Measurements from ENCODE around the gene AAK1. TPM values are rescaled to one million over a fixed set of nuclear protein-coding genes. Genes with fewer than 3 reads are reported as not detected.
"Not testable (repeated sequence)": the region's sequence is repeated elsewhere in the genome, so short reads cannot be mapped to it uniquely, and the experiment has no call there.

AAK1 gene
- total RNA-seq, 2 experiments from 2014 or later = 77.4 to 79.5 TPM

DNA sequence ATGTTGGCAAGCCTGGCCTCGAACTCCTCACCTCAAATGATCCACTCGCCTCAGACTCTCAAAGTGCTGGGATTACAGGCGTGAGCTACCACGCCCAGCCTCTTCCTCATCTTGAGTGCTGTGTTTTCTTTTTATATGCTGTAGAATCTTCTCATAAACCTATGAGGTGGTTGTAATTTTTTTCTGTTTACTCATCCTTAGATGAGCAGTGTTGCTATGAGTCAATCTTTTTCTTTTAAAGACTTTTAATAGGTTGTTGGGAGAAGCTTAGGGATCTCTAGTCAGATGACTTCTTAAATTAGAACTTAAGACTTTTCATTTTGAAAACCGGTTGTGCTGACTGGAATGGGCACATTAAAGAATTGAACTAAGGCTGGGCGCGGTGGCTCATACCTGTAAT is 8.7 kb upstream of the AAK1 start:
- peaks cover 44% of the 10 kb centered on the region for H3K4me1 Mint-ChIP-seq (ENCODE audit: low read depth)
- intact Hi-C loops (cut with micrococcal nuclease) = loop anchor here (1.0 kb wide), 1 partner anchor 23 kb away; no protein-coding TSS in a partner anchor
- H3K27me3 Mint-ChIP-seq (ENCODE audit: low read depth) = no peaks in the 10 kb centered on the region
- CTCF ChIA-PET = interaction anchor here (0.6 to 5.4 kb wide), 5 partner anchors 9 to 87 kb away, joined by 3 to 25 read pairs (median 3); no protein-coding TSS in a partner anchor
- no peak overlapping the region for H3K4me3 Mint-ChIP-seq
- peak; percentile 55 for DNase-seq
- H3K27ac Mint-ChIP-seq = peak overlapping the region; percentile 66
- H3K9me3 Mint-ChIP-seq = no peaks in the 10 kb centered on the region
- no peaks in the 10 kb centered on the region for H3K36me3 Mint-ChIP-seq (ENCODE audit: low read depth)

GRCh38 chr2:69647196-69647595 is 3.7 kb upstream of the AAK1 start:
- CTCF ChIA-PET = interaction anchor here (0.9 to 4.6 kb wide), 8 partner anchors 18 to 211 kb away, joined by 3 to 27 read pairs (median 6); no protein-coding TSS in a partner anchor
- H3K36me3 Mint-ChIP-seq (ENCODE audit: low read depth); H3K27ac Mint-ChIP-seq; H3K4me3 Mint-ChIP-seq; H3K27me3 Mint-ChIP-seq (ENCODE audit: low read depth); DNase-seq; H3K9me3 Mint-ChIP-seq; intact Hi-C loops (cut with micrococcal nuclease): not testable (repeated sequence)
- H3K4me1 Mint-ChIP-seq (ENCODE audit: low read depth) = peaks cover 53% of the 10 kb centered on the region

DNA sequence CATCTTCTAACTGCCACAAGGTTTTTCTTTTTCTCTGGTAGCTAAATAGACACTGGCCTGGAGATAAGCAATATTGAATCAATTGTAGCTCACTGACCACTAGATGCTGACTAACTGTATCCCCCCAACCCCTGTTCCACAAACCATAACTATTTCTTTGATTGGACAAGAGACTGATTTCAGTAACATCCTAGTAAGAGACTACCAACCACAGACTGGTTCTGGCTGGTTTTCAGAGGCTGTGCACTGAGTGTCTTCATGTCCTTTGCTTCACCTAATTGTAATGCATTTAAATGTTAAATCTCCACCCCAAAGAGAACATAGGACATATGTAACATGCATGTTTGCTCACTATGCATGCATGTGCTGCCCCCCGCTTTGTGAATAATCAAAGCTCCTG is 3.2 kb upstream of the AAK1 start:
- intact Hi-C loops (cut with micrococcal nuclease) = no loop called here
- Mint-ChIP-seq H3K27ac (peak overlapping the region; percentile 1), H3K36me3 (ENCODE audit: low read depth) (peaks cover 8% of the 10 kb centered on the region), H3K9me3 (no peaks in the 10 kb centered on the region), H3K4me1 (ENCODE audit: low read depth) (peaks cover 48% of the 10 kb centered on the region), H3K4me3 (no peak overlapping the region), H3K27me3 (ENCODE audit: low read depth) (no peaks in the 10 kb centered on the region)
- CTCF ChIA-PET = interaction anchor here (0.7 to 4.6 kb wide), 13 partner anchors 9 to 210 kb away, joined by 3 to 27 read pairs (median 5); no protein-coding TSS in a partner anchor
- no peak for DNase-seq

DNA sequence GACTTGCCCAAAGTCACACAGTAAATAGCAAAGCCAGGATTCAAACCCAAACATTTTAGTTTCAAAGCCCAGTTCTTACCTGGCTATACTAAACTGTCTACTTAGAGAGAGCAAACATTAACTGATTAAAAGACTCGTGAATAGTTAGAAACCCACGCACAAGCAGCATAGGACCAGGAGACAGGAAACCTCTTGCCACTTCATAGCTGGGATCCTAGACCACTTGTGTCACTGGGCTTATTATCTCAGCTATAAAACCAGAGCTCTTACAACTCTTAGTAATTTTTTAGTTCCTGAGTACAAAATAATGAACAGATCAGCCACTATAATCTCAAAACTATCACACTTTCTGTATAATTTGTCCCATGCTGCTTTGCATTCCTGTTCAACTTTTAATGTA is 2.4 kb upstream of the AAK1 start:
- peak; percentile 44 for DNase-seq
- CTCF ChIA-PET = interaction anchor here (0.7 to 4.6 kb wide), 14 partner anchors 8 to 86 kb away, joined by 3 to 27 read pairs (median 5); no protein-coding TSS in a partner anchor
- Mint-ChIP-seq H3K4me3 (peak overlapping the region; percentile 81), H3K4me1 (ENCODE audit: low read depth) (peaks cover 41% of the 10 kb centered on the region), H3K27ac (peak overlapping the region; percentile 98), H3K36me3 (ENCODE audit: low read depth) (peaks cover 13% of the 10 kb centered on the region), H3K27me3 (ENCODE audit: low read depth) (no peaks in the 10 kb centered on the region), H3K9me3 (no peaks in the 10 kb centered on the region)
- intact Hi-C loops (cut with micrococcal nuclease) = loop anchor here (1.0 to 2.0 kb wide), 7 partner anchors 29 to 497 kb away; partner anchors contain the start of genes GMCL1 and NFU1

- Mint-ChIP-seq H3K4me3 (peak overlapping the region; percentile 81), H3K27ac (peak overlapping the region; percentile 98)
- intact Hi-C loops (cut with micrococcal nuclease) = loop anchor here (1.0 to 2.0 kb wide), 7 partner anchors 30 to 498 kb away; partner anchors contain the start of genes GMCL1 and NFU1
Observed at GRCh38 chr2:69645031-69645431, 1.5 kb upstream of the AAK1 start.

DNA sequence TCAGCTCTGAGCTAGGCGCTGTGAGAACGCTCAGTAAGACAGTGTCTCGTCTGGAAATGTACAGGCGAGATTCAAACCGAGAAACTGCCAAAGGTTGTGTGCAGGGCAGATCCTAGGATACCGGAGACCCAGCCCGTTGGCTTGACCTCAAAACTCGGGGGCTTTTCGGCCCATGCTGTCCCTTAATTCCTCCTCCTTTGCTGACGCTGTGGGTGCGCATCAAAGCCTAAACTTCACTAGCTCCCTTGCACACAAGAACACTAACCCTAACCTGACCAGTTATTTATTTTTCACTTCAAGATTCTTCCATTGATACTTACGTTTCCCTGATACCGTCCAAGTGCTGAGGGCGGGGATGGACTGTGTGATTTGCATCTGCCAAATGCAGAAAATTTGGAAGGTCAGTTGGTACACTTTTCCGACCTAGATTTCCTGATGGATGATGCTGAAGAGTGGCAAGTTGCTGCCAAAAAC is 1.0 kb upstream of the AAK1 start:
- CTCF ChIA-PET = interaction anchor here (1.0 to 4.6 kb wide), 9 partner anchors 11 to 92 kb away, joined by 3 to 27 read pairs (median 7); no protein-coding TSS in a partner anchor
- H3K27ac Mint-ChIP-seq = peak overlapping the region; percentile 98
- H3K27me3 Mint-ChIP-seq (ENCODE audit: low read depth) = no peaks in the 10 kb centered on the region
- H3K36me3 Mint-ChIP-seq (ENCODE audit: low read depth) = peaks cover 16% of the 10 kb centered on the region
- peaks cover 42% of the 10 kb centered on the region for H3K4me1 Mint-ChIP-seq (ENCODE audit: low read depth)
- no peaks in the 10 kb centered on the region for H3K9me3 Mint-ChIP-seq
- H3K4me3 Mint-ChIP-seq = peak overlapping the region; percentile 81
- intact Hi-C loops (cut with micrococcal nuclease) = loop anchor here (2.0 to 5.0 kb wide), 8 partner anchors 38 to 603 kb away; partner anchors contain the start of genes GFPT1, NFU1, PCBP1 and SNRNP27
- no peak for DNase-seq

More at GRCh38 chr2:69645031-69645431, 1.5 kb upstream of the AAK1 start:
- DNase-seq = peak; percentile 32
- Mint-ChIP-seq H3K4me1 (ENCODE audit: low read depth) (peaks cover 39% of the 10 kb centered on the region), H3K36me3 (ENCODE audit: low read depth) (peaks cover 16% of the 10 kb centered on the region), H3K9me3 (no peaks in the 10 kb centered on the region), H3K27me3 (ENCODE audit: low read depth) (no peaks in the 10 kb centered on the region)
- CTCF ChIA-PET = interaction anchor here (1.0 to 4.6 kb wide), 11 partner anchors 11 to 92 kb away, joined by 3 to 27 read pairs (median 7); no protein-coding TSS in a partner anchor

DNA sequence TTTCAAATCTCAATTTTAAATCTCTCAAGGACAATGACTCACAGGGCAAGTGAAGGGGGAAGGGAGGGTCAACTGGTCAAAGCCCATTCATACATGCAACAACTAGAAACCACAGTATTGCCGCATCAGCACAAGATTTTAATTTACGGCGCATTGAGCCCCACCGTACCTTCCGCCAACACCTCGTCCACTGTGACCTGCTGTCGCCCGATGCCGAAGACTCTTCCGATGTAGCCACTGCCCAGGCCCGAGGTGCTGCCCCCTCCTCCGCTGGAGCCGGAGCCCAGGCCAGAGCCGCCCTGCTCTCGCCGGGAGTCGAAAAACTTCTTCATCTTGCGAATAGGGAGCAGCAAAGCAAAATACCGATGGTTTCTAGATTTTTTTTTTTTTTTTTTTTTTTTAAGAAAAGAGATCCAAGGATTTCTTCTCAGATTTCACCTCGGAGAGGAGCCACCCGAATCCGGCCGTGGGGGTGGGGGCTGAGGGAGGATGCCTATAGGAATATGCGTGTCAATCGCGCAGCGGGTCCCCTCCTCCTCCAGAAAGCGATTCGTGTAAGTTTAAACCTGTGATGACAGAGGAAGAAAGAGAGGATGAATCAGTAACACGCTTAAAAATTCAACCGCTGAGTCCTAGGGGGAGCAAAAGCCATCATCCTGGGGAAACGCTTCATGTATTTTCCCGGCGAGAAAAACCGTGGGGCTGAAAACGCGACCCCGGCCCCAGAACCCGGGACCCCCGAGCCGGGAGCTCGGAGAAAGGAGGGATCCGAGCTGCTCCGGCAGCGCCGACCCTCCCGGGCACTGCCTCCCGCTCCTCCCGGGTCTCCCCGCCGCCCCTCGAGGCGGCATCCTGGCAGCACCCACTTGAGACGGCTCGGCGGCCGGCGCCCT is 584 bp downstream of the AAK1 start:
- CTCF ChIA-PET = interaction anchor here (1.1 to 4.6 kb wide), 4 partner anchors 39 to 77 kb away, joined by 3 to 27 read pairs (median 8); no protein-coding TSS in a partner anchor
- Mint-ChIP-seq H3K27me3 (ENCODE audit: low read depth) (no peaks in the 10 kb centered on the region), H3K4me1 (ENCODE audit: low read depth) (peaks cover 54% of the 10 kb centered on the region), H3K4me3 (peak overlapping the region; percentile 81), H3K36me3 (ENCODE audit: low read depth) (peaks cover 16% of the 10 kb centered on the region), H3K9me3 (no peaks in the 10 kb centered on the region), H3K27ac (peak overlapping the region; percentile 95)
- peak; percentile 80 for DNase-seq
- intact Hi-C loops (cut with micrococcal nuclease) = loop anchor here (1.0 to 5.0 kb wide), 7 partner anchors 15 to 604 kb away; partner anchors contain the start of genes GFPT1, PCBP1, SNRNP27 and TIA1

DNA sequence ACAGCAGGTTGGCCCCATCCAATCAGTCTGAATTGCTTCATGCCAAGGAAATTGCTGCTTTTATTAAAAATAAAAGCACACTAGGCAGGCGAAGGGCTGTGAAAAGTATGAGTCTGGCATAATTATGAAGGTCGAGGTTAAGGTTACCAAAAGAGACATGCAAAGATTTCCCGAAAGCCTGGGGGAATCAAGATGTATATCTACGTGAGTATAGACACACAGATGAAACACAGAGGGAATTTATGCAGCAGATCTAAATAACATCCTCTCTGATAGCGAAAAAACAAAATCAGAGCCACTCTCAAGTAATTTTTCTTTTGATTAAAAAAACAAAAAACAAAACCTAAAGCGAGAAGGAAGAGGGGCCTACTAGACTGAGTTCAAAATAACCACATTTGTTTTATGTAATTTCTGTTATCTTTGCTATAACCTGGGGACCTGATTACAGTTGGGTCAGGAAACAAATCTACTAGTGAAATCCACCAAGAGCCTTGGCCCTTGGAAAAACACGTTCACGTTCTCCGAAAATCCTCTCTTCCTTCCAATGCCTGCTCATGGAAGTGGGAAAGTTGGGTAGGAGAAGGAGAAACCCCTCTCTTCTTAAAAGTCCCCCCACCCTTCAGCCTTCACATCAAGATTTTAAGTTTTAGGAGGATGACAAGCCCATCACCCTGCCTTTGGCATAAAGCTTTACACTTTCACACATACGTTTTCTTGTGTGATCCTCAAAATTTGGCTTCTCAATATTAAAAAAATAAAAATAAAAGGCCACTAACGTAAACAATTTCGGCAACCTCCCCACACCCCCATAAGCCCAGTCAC is 1.4 kb downstream of the AAK1 start:
- peaks cover 16% of the 10 kb centered on the region for H3K36me3 Mint-ChIP-seq (ENCODE audit: low read depth)
- CTCF ChIA-PET = interaction anchor here (0.6 to 1.7 kb wide), 3 partner anchors 10 to 77 kb away, joined by 3 to 9 read pairs (median 8); no protein-coding TSS in a partner anchor
- H3K27ac Mint-ChIP-seq = peak overlapping the region; percentile 95
- no peaks in the 10 kb centered on the region for H3K9me3 Mint-ChIP-seq
- intact Hi-C loops (cut with micrococcal nuclease) = loop anchor here (1.0 to 5.0 kb wide), 5 partner anchors 54 to 605 kb away; partner anchors contain the start of genes GFPT1, PCBP1, SNRNP27 and TIA1
- no peaks in the 10 kb centered on the region for H3K27me3 Mint-ChIP-seq (ENCODE audit: low read depth)
- DNase-seq = no peak
- peaks cover 59% of the 10 kb centered on the region for H3K4me1 Mint-ChIP-seq (ENCODE audit: low read depth)
- H3K4me3 Mint-ChIP-seq = peak overlapping the region; percentile 81

DNA sequence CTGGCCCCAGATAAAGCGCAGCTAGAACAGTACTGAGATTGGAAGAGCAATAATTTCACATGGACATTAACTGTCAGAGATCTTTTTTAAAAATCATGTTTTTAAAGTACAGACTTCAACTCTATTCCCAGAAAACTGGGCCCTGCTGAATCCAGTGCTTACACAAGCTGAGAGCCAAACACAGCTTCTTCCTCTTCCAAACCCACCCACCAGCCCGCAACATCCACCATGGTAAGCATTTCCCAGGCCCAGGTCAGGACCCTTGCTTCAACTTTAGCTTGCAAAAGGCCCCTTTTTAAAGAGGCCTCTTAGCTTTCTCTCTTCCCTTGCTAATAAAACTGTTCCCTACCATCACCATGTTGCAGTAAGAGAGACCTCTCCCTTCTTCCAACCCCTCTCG is 2.1 kb downstream of the AAK1 start:
- intact Hi-C loops (cut with micrococcal nuclease) = loop anchor here (1.0 to 5.0 kb wide), 5 partner anchors 53 to 606 kb away; partner anchors contain the start of genes GFPT1, PCBP1, SNRNP27 and TIA1
- Mint-ChIP-seq H3K9me3 (no peaks in the 10 kb centered on the region), H3K36me3 (ENCODE audit: low read depth) (peaks cover 16% of the 10 kb centered on the region), H3K27me3 (ENCODE audit: low read depth) (no peaks in the 10 kb centered on the region), H3K4me3 (peak overlapping the region; percentile 81), H3K4me1 (ENCODE audit: low read depth) (peaks cover 54% of the 10 kb centered on the region), H3K27ac (peak overlapping the region; percentile 95)
- no peak for DNase-seq
- CTCF ChIA-PET = interaction anchor here (0.6 to 4.1 kb wide), 4 partner anchors 11 to 76 kb away, joined by 3 to 21 read pairs (median 9); no protein-coding TSS in a partner anchor

DNA sequence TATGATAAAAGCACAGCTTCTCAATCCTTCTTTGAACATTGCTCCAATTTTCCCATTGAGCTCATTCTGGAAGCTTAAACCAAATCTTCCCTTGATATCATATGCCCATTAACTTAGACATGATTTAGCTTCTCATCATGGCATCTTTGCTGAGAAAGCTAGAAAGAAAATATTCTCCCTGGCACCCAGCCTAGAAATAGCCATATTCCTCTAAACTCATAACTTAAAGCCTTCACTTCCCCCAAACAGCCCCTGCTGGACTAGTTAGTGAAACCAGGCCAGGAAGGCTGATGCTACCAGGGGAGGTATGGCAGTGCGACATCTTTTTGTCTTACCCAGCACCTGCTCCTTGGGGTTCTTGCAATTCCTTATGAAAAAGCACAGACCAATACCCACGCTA is 4.3 kb downstream of the AAK1 start:
- H3K36me3 Mint-ChIP-seq (ENCODE audit: low read depth) = peaks cover 16% of the 10 kb centered on the region
- intact Hi-C loops (cut with micrococcal nuclease) = no loop called here
- CTCF ChIA-PET = interaction anchor here (0.6 to 4.2 kb wide), 7 partner anchors 12 to 78 kb away, joined by 3 to 22 read pairs (median 10); no protein-coding TSS in a partner anchor
- peak overlapping the region; percentile 95 for H3K27ac Mint-ChIP-seq
- no peaks in the 10 kb centered on the region for H3K27me3 Mint-ChIP-seq (ENCODE audit: low read depth)
- peak overlapping the region; percentile 81 for H3K4me3 Mint-ChIP-seq
- no peak for DNase-seq
- H3K9me3 Mint-ChIP-seq = no peaks in the 10 kb centered on the region
- peaks cover 52% of the 10 kb centered on the region for H3K4me1 Mint-ChIP-seq (ENCODE audit: low read depth)

- peak overlapping the region; percentile 56 for H3K27ac Mint-ChIP-seq
- peaks cover 16% of the 10 kb centered on the region for H3K36me3 Mint-ChIP-seq (ENCODE audit: low read depth)
- CTCF ChIA-PET = interaction anchor here (0.8 to 4.2 kb wide), 7 partner anchors 11 to 78 kb away, joined by 3 to 22 read pairs (median 10); no protein-coding TSS in a partner anchor
- intact Hi-C loops (cut with micrococcal nuclease) = no loop called here
- peak overlapping the region; percentile 35 for H3K4me3 Mint-ChIP-seq
- H3K4me1 Mint-ChIP-seq (ENCODE audit: low read depth) = peaks cover 57% of the 10 kb centered on the region
- no peaks in the 10 kb centered on the region for H3K27me3 Mint-ChIP-seq (ENCODE audit: low read depth)
- H3K9me3 Mint-ChIP-seq = no peaks in the 10 kb centered on the region
- DNase-seq = no peak
Observed at GRCh38 chr2:69638630-69639029, 4.9 kb downstream of the AAK1 start.
